Tibial nerve (tissue), 4 donors: ENCODE data around the gene GHRL.

ENCODE experiments used
- EP300 ChIP-seq, 2 donors: sonication (generic); formaldehyde crosslinking; IDR thresholded peaks; one replicate each; pipeline ENCODE4 v1.6.1; 2017; ENCODE audit warnings: antibody characterized with exemption in 2 of 2, mild to moderate bottlenecking in 1 of 2
- TF ChIP-seq, protein P1 (sequence below), 5 experiments: fragments of 200-600 bp in 3 of 5; fragments of 450-650 bp in 2 of 5; sonication (generic) in 3 of 5; IDR thresholded peaks; one replicate each; pipeline ENCODE4 v1.5.1; 2016 to 2019; ENCODE audit warnings: antibody characterized with exemption in 5 of 5, mild to moderate bottlenecking in 3 of 5, moderate library complexity in 2 of 5

GRCh38 chr3:10315771-10316344 lies 23.1 kb upstream of the GHRL start:
- TF ChIP-seq, protein P1, sequence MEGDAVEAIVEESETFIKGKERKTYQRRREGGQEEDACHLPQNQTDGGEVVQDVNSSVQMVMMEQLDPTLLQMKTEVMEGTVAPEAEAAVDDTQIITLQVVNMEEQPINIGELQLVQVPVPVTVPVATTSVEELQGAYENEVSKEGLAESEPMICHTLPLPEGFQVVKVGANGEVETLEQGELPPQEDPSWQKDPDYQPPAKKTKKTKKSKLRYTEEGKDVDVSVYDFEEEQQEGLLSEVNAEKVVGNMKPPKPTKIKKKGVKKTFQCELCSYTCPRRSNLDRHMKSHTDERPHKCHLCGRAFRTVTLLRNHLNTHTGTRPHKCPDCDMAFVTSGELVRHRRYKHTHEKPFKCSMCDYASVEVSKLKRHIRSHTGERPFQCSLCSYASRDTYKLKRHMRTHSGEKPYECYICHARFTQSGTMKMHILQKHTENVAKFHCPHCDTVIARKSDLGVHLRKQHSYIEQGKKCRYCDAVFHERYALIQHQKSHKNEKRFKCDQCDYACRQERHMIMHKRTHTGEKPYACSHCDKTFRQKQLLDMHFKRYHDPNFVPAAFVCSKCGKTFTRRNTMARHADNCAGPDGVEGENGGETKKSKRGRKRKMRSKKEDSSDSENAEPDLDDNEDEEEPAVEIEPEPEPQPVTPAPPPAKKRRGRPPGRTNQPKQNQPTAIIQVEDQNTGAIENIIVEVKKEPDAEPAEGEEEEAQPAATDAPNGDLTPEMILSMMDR (IDR thresholded peaks at IDR 0.05), result no peak
- no peak for TF ChIP-seq EP300 (IDR thresholded peaks at IDR 0.05)
